ENCODE data around the gene SARDH. TPM values are rescaled to one million over a fixed set of nuclear protein-coding genes. Genes with fewer than 3 reads are reported as not detected.
A peak's percentile ranks its signal among the peaks of the same experiment; 100 is the strongest.

SARDH gene
- total and polyA plus RNA-seq, 2 of the 13 experiments (the other 11 are each of a cell fraction or from before 2014, with no cell fraction given) = 11.6 to 34.9 TPM

DNA sequence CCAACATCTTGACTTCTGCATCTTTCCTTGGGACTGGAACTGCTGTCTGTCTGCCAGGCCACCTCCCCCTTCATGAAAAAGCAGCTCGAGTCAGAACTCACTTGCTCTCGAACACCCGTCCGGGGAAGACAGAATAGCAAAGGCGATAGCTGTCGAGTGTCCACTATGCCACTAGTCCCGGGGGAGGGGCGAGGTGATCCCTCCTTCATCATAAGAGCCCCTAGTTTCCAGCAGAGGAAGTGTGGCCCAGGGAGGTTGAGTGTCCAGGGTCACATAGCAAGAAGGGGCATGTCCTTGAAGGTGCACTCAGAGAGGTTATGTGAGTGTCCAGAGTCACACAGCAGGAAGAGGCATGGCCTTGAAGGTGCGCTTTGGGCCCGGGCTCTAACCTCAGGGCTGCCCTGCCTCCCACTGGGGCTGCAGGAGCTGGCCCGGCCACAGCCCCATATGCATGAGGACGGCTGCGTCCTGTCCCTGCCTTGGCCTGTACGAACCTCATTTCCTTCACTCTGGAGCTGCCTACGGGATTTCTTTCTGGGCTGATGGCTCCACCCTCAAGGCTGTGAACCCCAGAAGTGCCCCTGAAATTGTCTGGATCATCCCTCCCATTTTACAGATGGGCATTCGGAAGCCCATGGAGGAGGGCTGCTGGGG lies 95.3 kb downstream of the SARDH start:
- peaks cover 3% of the 10 kb centered on the region for H4K20me1 ChIP-seq (ENCODE audit: insufficient read depth, low read length)
- no peak overlapping the region for H3K9ac ChIP-seq (ENCODE audit: insufficient read depth, low read depth, low read length)
- no peak overlapping the region for H3K27ac ChIP-seq (ENCODE audit: extremely low read length, insufficient read depth, low read length)
- intact Hi-C loops (cut with micrococcal nuclease; ENCODE audit: unreplicated experiment) (no loop called here), in situ Hi-C loops (cut with HindIII; ENCODE audit: extremely low pct_ligation_motif_present, low pct_unique_long_range_greater_than_20kb) (no loop called here)
- ATAC-seq (no peak), FAIRE-seq (no peak), DNase-seq (ENCODE audit: low spot score) (no peak)
- 65% methylated on average over 12 of the region's 16 CpGs for WGBS (ENCODE audit: low lambda C conversion rate)
- no peaks in the 10 kb centered on the region for H3K9me3 ChIP-seq (ENCODE audit: low read length)
- H2AFZ ChIP-seq (ENCODE audit: low read length) = no peak overlapping the region
- BruUV-seq (replicated peaks) = no TSS peak
- H3K27me3 ChIP-seq (ENCODE audit: control insufficient read depth in 1 of 2, insufficient read depth in 2 of 2, low read length in 2 of 2) = peaks cover 18 to 96% of the 10 kb centered on the region in 2 experiments
- no peak for TF ChIP-seq ZNF34 (CRISPR knock-in tag; IDR thresholded peaks at IDR 0.05; ENCODE audit: borderline replicate concordance)
- TF ChIP-seq ZNF768 (CRISPR knock-in tag; IDR thresholded peaks at IDR 0.05) = peak; percentile 92
- H3K79me2 ChIP-seq (ENCODE audit: insufficient read depth, low read length) = no peaks in the 10 kb centered on the region
- no peaks in the 10 kb centered on the region for H3K36me3 ChIP-seq (replicated peaks in 1 of 2; ENCODE audit: control insufficient read depth in 1 of 2, insufficient read depth in 2 of 2, low read length in 2 of 2)
- POLR2A ChIA-PET = no interaction called here
- no peak overlapping the region for H3K4me3 ChIP-seq (replicated peaks in 1 of 3; ENCODE audit: insufficient read depth in 1 of 3, low read depth in 2 of 3, low read length in 3 of 3)
- H3K4me2 ChIP-seq (ENCODE audit: low read depth, low read length) = no peak overlapping the region
- CTCF ChIA-PET (ENCODE audit: low intra/inter-chr PET ratio, low total read pairs) = no interaction called here
- no peaks in the 10 kb centered on the region for H3K4me1 ChIP-seq (ENCODE audit: insufficient read depth, low read length)

- CTCF ChIA-PET (ENCODE audit: low intra/inter-chr PET ratio, low total read pairs) = no interaction called here
- peaks cover 3% of the 10 kb centered on the region for H4K20me1 ChIP-seq (ENCODE audit: insufficient read depth, low read length)
- WGBS (ENCODE audit: low lambda C conversion rate) = 48% methylated on average over 6 of the region's 25 CpGs
- no peak overlapping the region for H3K4me2 ChIP-seq (ENCODE audit: low read depth, low read length)
- POLR2A ChIA-PET = no interaction called here
- H3K4me1 ChIP-seq (ENCODE audit: insufficient read depth, low read length) = no peaks in the 10 kb centered on the region
- FAIRE-seq (no peak), DNase-seq (ENCODE audit: low spot score) (no peak), ATAC-seq (no peak; the same call in 2 of the 3 replicates)
- no peaks in the 10 kb centered on the region for H3K79me2 ChIP-seq (ENCODE audit: insufficient read depth, low read length)
- no TSS peak for BruUV-seq (replicated peaks)
- in situ Hi-C loops (cut with HindIII; ENCODE audit: extremely low pct_ligation_motif_present, low pct_unique_long_range_greater_than_20kb) = no loop called here
- H3K27me3 ChIP-seq (ENCODE audit: control insufficient read depth in 1 of 2, insufficient read depth in 2 of 2, low read length in 2 of 2) = peaks cover 22 to 96% of the 10 kb centered on the region in 2 experiments
- H3K4me3 ChIP-seq (replicated peaks in 1 of 3; ENCODE audit: insufficient read depth in 1 of 3, low read depth in 2 of 3, low read length in 3 of 3) = no peak overlapping the region
- no peak overlapping the region for H2AFZ ChIP-seq (ENCODE audit: low read length)
- intact Hi-C loops (cut with micrococcal nuclease; ENCODE audit: unreplicated experiment) = no loop called here
- no peaks in the 10 kb centered on the region for H3K36me3 ChIP-seq (replicated peaks in 1 of 2; ENCODE audit: control insufficient read depth in 1 of 2, insufficient read depth in 2 of 2, low read length in 2 of 2)
- no peaks in the 10 kb centered on the region for H3K9me3 ChIP-seq (ENCODE audit: low read length)
- no peak overlapping the region for H3K27ac ChIP-seq (ENCODE audit: extremely low read length, insufficient read depth, low read length)
- H3K9ac ChIP-seq (ENCODE audit: insufficient read depth, low read depth, low read length) = no peak overlapping the region
- TF ChIP-seq NCOA2 (CRISPR knock-in tag; IDR thresholded peaks at IDR 0.05) = no peak
- no peak for TF ChIP-seq ETV5 (CRISPR knock-in tag; IDR thresholded peaks at IDR 0.05; ENCODE audit: borderline replicate concordance)
- TF ChIP-seq ZNF468 (CRISPR knock-in tag; IDR thresholded peaks at IDR 0.05) = no peak
- TF ChIP-seq ZNF337 (CRISPR knock-in tag; IDR thresholded peaks at IDR 0.05; ENCODE audit: borderline replicate concordance, low read depth) = no peak
- no peak for TF ChIP-seq HNRNPH1 (optimal IDR thresholded peaks at IDR 0.05; ENCODE audit: low read depth, low read length)
- TF ChIP-seq, protein P1, sequence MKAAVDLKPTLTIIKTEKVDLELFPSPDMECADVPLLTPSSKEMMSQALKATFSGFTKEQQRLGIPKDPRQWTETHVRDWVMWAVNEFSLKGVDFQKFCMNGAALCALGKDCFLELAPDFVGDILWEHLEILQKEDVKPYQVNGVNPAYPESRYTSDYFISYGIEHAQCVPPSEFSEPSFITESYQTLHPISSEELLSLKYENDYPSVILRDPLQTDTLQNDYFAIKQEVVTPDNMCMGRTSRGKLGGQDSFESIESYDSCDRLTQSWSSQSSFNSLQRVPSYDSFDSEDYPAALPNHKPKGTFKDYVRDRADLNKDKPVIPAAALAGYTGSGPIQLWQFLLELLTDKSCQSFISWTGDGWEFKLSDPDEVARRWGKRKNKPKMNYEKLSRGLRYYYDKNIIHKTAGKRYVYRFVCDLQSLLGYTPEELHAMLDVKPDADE (CRISPR knock-in tag; IDR thresholded peaks at IDR 0.05) = no peak
- no peak for TF ChIP-seq PBX3 (CRISPR knock-in tag; IDR thresholded peaks at IDR 0.05; ENCODE audit: borderline replicate concordance)
- TF ChIP-seq, protein P2, sequence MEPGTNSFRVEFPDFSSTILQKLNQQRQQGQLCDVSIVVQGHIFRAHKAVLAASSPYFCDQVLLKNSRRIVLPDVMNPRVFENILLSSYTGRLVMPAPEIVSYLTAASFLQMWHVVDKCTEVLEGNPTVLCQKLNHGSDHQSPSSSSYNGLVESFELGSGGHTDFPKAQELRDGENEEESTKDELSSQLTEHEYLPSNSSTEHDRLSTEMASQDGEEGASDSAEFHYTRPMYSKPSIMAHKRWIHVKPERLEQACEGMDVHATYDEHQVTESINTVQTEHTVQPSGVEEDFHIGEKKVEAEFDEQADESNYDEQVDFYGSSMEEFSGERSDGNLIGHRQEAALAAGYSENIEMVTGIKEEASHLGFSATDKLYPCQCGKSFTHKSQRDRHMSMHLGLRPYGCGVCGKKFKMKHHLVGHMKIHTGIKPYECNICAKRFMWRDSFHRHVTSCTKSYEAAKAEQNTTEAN (CRISPR knock-in tag; conservative IDR thresholded peaks at IDR 0.05) = no peak
Observed at GRCh38 chr9:133641861-133642595, 96.1 kb downstream of the SARDH start.
